ENCODE results near the gene LIMA1. TPM values are rescaled to one million over a fixed set of nuclear protein-coding genes. Genes with fewer than 3 reads are reported as not detected.

Gene LIMA1
- total and polyA plus RNA-seq, 9 of the 15 experiments (the other 6 are each of a cell fraction or from before 2014, with no cell fraction given) = 20.2 to 37.8 (median 27.3) TPM

DNA sequence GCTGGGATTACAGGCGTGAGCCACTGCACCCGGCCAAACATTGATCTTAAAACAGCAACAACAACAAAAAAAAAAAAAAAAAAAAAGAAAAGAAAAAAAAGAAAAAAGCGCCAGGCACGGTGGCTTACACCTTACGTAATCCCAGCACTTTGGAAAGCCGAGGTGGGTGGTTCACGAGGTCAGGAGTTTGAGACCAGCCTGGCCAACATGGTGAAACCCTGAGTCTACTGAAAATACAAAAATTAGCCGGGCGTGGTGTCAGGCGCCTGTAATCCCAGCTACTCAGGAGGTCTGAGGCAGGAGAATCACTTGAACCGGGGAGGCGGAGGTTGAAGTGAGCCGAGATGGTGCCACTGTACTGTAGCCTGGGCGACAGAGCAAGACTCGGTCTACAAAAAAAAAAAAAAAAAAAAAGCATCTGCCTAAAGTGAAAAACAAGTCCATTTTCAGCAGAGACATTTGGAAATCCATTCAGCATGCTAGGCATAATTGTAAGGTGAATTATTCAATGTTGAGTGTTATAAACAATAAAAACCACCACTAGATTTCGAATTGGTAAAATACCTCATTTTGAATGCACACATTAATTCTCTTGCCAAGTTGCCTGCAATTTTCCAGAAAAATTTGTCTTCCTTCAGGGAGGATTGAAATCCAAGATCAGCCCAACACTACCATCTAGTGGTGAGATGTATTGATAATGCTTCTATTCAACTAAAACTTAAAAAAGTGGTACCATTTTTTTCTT lies 108.2 kb downstream of the LIMA1 start (continued):
- no peak for TF ChIP-seq NCOA1 (IDR thresholded peaks at IDR 0.05; ENCODE audit: low read depth)
- TF ChIP-seq ARNT (IDR thresholded peaks at IDR 0.05) = no peak
- TF ChIP-seq ZNF23 (CRISPR knock-in tag; IDR thresholded peaks at IDR 0.05) = no peak
- TF ChIP-seq SMC3 (conservative IDR thresholded peaks at IDR 0.05; ENCODE audit: insufficient read depth, low read depth, low read length) = peak; percentile 74; the same call in 1 of the 2 replicates
- TF ChIP-seq, protein P1, sequence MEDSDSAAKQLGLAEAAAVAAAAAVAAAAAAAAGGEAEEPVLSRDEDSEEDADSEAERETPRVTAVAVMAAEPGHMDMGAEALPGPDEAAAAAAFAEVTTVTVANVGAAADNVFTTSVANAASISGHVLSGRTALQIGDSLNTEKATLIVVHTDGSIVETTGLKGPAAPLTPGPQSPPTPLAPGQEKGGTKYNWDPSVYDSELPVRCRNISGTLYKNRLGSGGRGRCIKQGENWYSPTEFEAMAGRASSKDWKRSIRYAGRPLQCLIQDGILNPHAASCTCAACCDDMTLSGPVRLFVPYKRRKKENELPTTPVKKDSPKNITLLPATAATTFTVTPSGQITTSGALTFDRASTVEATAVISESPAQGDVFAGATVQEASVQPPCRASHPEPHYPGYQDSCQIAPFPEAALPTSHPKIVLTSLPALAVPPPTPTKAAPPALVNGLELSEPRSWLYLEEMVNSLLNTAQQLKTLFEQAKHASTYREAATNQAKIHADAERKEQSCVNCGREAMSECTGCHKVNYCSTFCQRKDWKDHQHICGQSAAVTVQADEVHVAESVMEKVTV (CRISPR knock-in tag; IDR thresholded peaks at IDR 0.05) = peak; percentile 87
- TF ChIP-seq ZNF165 (CRISPR knock-in tag; IDR thresholded peaks at IDR 0.05; ENCODE audit: borderline replicate concordance) = no peak
- TF ChIP-seq ATF1 (CRISPR knock-in tag; IDR thresholded peaks at IDR 0.05) = no peak
- TF ChIP-seq ATF1 (tag; IDR thresholded peaks at IDR 0.05) = no peak
